ENCODE results near the gene KRTAP5-6. TPM values are rescaled to one million over a fixed set of nuclear protein-coding genes. Genes with fewer than 3 reads are reported as not detected.

The KRTAP5-6 gene
- total RNA-seq, 1 experiment from 2014 or later, result not detected

DNA sequence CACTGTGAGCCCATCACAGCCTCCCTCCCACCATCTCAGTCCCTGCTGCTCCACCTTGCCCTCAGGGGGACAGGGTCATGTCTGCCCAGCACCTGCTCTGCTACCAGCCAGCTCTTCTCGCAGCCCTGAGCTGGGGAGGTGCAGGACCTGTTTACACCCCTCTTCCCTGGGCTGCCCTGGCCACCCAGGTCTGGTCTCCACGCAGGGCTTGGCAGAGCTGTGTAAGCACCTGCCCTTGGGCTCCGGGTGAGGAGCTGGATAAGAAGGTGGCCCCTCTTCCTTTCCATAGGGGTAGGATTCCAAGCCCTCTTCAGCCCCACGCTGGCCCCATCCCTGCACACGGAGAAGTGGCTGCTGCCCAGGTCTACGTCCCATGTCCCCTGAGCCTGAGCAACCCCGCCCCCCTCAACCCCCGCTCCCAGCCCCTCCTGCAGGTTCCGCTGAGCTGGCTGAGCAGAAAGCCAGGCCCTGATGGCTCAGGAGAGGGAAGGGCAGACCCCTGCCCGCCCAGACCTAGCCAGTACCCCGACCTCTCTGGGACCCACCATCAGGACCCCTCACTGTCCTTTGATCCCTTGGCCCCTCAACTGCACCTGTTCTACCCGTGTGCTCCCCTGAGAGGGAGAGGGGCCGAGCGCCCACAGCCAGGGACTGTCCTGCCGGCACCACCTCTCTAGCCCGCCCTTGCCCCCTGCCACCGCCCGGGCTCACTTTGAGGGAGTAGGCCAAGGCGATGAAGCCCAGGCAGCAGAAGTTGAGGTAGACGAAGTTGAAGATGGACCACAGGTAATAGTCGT is 50.2 kb downstream of the KRTAP5-6 start:
- DNase-seq (ENCODE audit: low read depth), result no peak

Other genes starting within 250 kb of the KRTAP5-6 start
- 31.1 and 38.7 TPM in 2 replicates for gene MOB2, start 210.4 kb upstream of the KRTAP5-6 start, total RNA-seq (2014; rRNA removed; shearing (Covaris generic))
- 0.07 and 0.40 TPM in 2 replicates for gene DUSP8, start 124.9 kb upstream of the KRTAP5-6 start, total RNA-seq (2014; rRNA removed; shearing (Covaris generic))
- gene KRTAP5-1, start 111.9 kb upstream of the KRTAP5-6 start, total RNA-seq (2014; rRNA removed; shearing (Covaris generic)), result not detected in 2 replicates
- gene KRTAP5-2, start 98.9 kb upstream of the KRTAP5-6 start, total RNA-seq (2014; rRNA removed; shearing (Covaris generic)), result not detected in 2 replicates
- gene KRTAP5-3, start 88.7 kb upstream of the KRTAP5-6 start, total RNA-seq (2014; rRNA removed; shearing (Covaris generic)), result not detected in 2 replicates
- not detected in 2 replicates for gene KRTAP5-4, start 75.1 kb upstream of the KRTAP5-6 start, total RNA-seq (2014; rRNA removed; shearing (Covaris generic))
- not detected in 2 replicates for gene KRTAP5-5, start 67.4 kb upstream of the KRTAP5-6 start, total RNA-seq (2014; rRNA removed; shearing (Covaris generic))
- 0.47 and 0.58 TPM in 2 replicates for gene IFITM10, start 53.4 kb downstream of the KRTAP5-6 start, total RNA-seq (2014; rRNA removed; shearing (Covaris generic))
- 178 and 212 TPM in 2 replicates for gene CTSD, start 66.7 kb downstream of the KRTAP5-6 start, total RNA-seq (2014; rRNA removed; shearing (Covaris generic))
- not detected in 2 replicates for gene SYT8, start 137.8 kb downstream of the KRTAP5-6 start, total RNA-seq (2014; rRNA removed; shearing (Covaris generic))
- gene TNNI2, start 141.8 kb downstream of the KRTAP5-6 start, total RNA-seq (2014; rRNA removed; shearing (Covaris generic)), result not detected in 2 replicates
- gene LSP1, start 155.9 kb downstream of the KRTAP5-6 start, total RNA-seq (2014; rRNA removed; shearing (Covaris generic)), result 1.2 and 1.3 TPM in 2 replicates
- not detected in 2 replicates for gene PRR33, start 194.7 kb downstream of the KRTAP5-6 start, total RNA-seq (2014; rRNA removed; shearing (Covaris generic))
- gene TNNT3, start 222.5 kb downstream of the KRTAP5-6 start, total RNA-seq (2014; rRNA removed; shearing (Covaris generic)), result not detected in 2 replicates